Ishikawa (cell line): ENCODE results near the gene TPCN1.

Experiments used
- CEBPB ChIP-seq: IDR thresholded peaks from 2 replicates; pipeline ENCODE4 v1.6.1; 2012
- EP300 ChIP-seq: IDR thresholded peaks from 2 replicates; pipeline ENCODE4 v1.6.1; 2012; ENCODE audit warnings: borderline replicate concordance
- NFIC ChIP-seq: IDR thresholded peaks from 2 replicates; pipeline ENCODE4 v1.6.1; 2012
- REST ChIP-seq: IDR thresholded peaks from 2 replicates; pipeline ENCODE4 v1.6.1; 2012; ENCODE audit warnings: low read depth, mild to moderate bottlenecking
- TAF1 ChIP-seq: IDR thresholded peaks from 2 replicates; pipeline ENCODE4 v1.6.1; 2012; ENCODE audit warnings: low read depth, mild to moderate bottlenecking
- TEAD4 ChIP-seq: IDR thresholded peaks from 2 replicates; pipeline ENCODE4 v1.6.1; 2012
- ZBTB7A ChIP-seq: IDR thresholded peaks from 2 replicates; pipeline ENCODE4 v1.6.1; 2012; ENCODE audit warnings: low read depth
- TF ChIP-seq, protein P1 (sequence below): IDR thresholded peaks from 2 replicates; pipeline ENCODE4 v1.6.1; 2012
- TF ChIP-seq, protein P2 (sequence below): IDR thresholded peaks from 2 replicates; pipeline ENCODE4 v1.6.1; 2012

- no peak for TF ChIP-seq NFIC
- TF ChIP-seq REST, result no peak
- no peak for TF ChIP-seq CEBPB
- TF ChIP-seq, protein P1, sequence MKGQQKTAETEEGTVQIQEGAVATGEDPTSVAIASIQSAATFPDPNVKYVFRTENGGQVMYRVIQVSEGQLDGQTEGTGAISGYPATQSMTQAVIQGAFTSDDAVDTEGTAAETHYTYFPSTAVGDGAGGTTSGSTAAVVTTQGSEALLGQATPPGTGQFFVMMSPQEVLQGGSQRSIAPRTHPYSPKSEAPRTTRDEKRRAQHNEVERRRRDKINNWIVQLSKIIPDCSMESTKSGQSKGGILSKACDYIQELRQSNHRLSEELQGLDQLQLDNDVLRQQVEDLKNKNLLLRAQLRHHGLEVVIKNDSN, result no peak
- no peak for TF ChIP-seq TEAD4
- no peak for TF ChIP-seq ZBTB7A
- TF ChIP-seq EP300, result no peak
- TF ChIP-seq TAF1, result no peak
- TF ChIP-seq, protein P2, sequence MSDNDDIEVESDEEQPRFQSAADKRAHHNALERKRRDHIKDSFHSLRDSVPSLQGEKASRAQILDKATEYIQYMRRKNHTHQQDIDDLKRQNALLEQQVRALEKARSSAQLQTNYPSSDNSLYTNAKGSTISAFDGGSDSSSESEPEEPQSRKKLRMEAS, result no peak
Measured at GRCh38 chr12:113189361-113189760, 31.9 kb upstream of the TPCN1 start.
